ENCODE data around the gene EEF2. TPM values are rescaled to one million over a fixed set of nuclear protein-coding genes. Genes with fewer than 3 reads are reported as not detected.
A peak's percentile ranks its signal among the peaks of the same experiment; 100 is the strongest.

EEF2 gene
- total RNA-seq, 1 experiment from 2014 or later = 3,615 TPM

GRCh38 chr19:4016903-4017638 lies 31.8 kb upstream of the EEF2 start:
- Mint-ChIP-seq H3K9me3 (no peaks in the 10 kb centered on the region; a peak in 1 of 5 replicates), H3K4me3 (no peak overlapping the region), H3K27me3 (ENCODE audit: low read depth) (no peaks in the 10 kb centered on the region), H3K27ac (peak overlapping the region in 1 of 3 experiments; percentile 48; a peak in 1 of 7 replicates), H3K4me1 (peaks cover 0 to 11% of the 10 kb centered on the region in 2 experiments; a peak in 2 of 4 replicates), H3K36me3 (ENCODE audit: insufficient read depth in 1 of 3, low read depth in 3 of 3) (peaks cover 9 to 36% (median 30%) of the 10 kb centered on the region in 3 experiments)
- Histone ChIP-seq H4K8ac (replicated peaks; ENCODE audit: insufficient read length, low read depth, low read length) (no peak overlapping the region), H2AFZ (ENCODE audit: low read length) (no peak overlapping the region), H4K5ac (ENCODE audit: insufficient read length, low read depth, low read length) (no peak overlapping the region), H3K23me2 (ENCODE audit: insufficient read length, low read depth, low read length, poor library complexity, severe bottlenecking) (no peaks in the 10 kb centered on the region), H3K23ac (ENCODE audit: insufficient read length, low read depth, low read length) (no peak overlapping the region), H2AK5ac (ENCODE audit: insufficient read length, low read length) (no peak overlapping the region), H2BK20ac (ENCODE audit: low read depth, low read length, poor library complexity, severe bottlenecking) (no peak overlapping the region), H3K9me3 (ENCODE audit: control insufficient read depth, low read depth, low read length) (no peaks in the 10 kb centered on the region), H3K14ac (ENCODE audit: insufficient read depth, low read length) (no peak overlapping the region), H3K79me2 (ENCODE audit: insufficient read depth, low read length) (peaks cover 9% of the 10 kb centered on the region; the same call in 1 of the 2 replicates), H3K27ac (ENCODE audit: insufficient read length, low read depth, low read length) (no peak overlapping the region), H2BK12ac (ENCODE audit: insufficient read length, low read depth, low read length) (no peak overlapping the region), H4K91ac (ENCODE audit: insufficient read length, low read depth, low read length) (no peak overlapping the region), H3K4me1 (ENCODE audit: insufficient read depth, low read length) (no peaks in the 10 kb centered on the region), H3K4ac (ENCODE audit: low read depth, low read length) (no peak overlapping the region), H3K56ac (ENCODE audit: insufficient read length, low read depth, low read length) (no peak overlapping the region), H3K27me3 (ENCODE audit: insufficient read depth, low read length) (no peaks in the 10 kb centered on the region), H2BK120ac (ENCODE audit: low read depth, low read length, poor library complexity, severe bottlenecking) (no peak overlapping the region), H2BK5ac (ENCODE audit: insufficient read length, low read length) (no peak overlapping the region), H3T11ph (ENCODE audit: low read length) (no peak overlapping the region), H3K9ac (ENCODE audit: extremely low read depth, insufficient read length, low read length) (no peak overlapping the region), H3K4me2 (ENCODE audit: insufficient read depth, insufficient read length, low read length) (no peak overlapping the region), H4K20me1 (ENCODE audit: control insufficient read depth, insufficient read depth, insufficient read length) (no peaks in the 10 kb centered on the region), H2BK15ac (ENCODE audit: low read depth, low read length) (no peak overlapping the region), H3K18ac (ENCODE audit: insufficient read length, low read depth, low read length) (no peak overlapping the region), H3K79me1 (ENCODE audit: insufficient read depth, low read depth, low read length, poor library complexity, severe bottlenecking) (peaks cover 13% of the 10 kb centered on the region)
- no peak for TF ChIP-seq CTCF (conservative IDR thresholded peaks at IDR 0.05)
- no CpG with 5 or more reads among the region's 15 CpGs for WGBS (ENCODE audit: extremely low coverage, insufficient read length, low lambda C conversion rate)
- no peak for DNase-seq

Data from H9 (cell line).